Left lobe of liver (tissue), 1 donor: ENCODE results near the gene CATSPERB. TPM values are rescaled to one million over a fixed set of nuclear protein-coding genes. Genes with fewer than 3 reads are reported as not detected.

ENCODE experiments used
- total RNA-seq: library from RNA; stranded (reverse); gene quantifications from one replicate; pipeline ENCODE4 v1.2.1, GENCODE V29; 2021
- donor health status: DM: no; HTN: yes; CAD: no.

CATSPERB gene
- total RNA-seq, 1 donor from 2014 or later: not detected

Other genes starting within 250 kb of the CATSPERB start
- gene PPP4R3A, start 221.8 kb downstream of the CATSPERB start, total RNA-seq: 35.2 TPM
- gene TC2N, start 135.4 kb upstream of the CATSPERB start, total RNA-seq: 1.5 TPM
- 7.7 TPM for gene FBLN5, start 215.6 kb upstream of the CATSPERB start, total RNA-seq